ENCODE results near the gene ANTXR1. TPM values are rescaled to one million over a fixed set of nuclear protein-coding genes. Genes with fewer than 3 reads are reported as not detected.

The ANTXR1 gene
- polyA plus RNA-seq, 1 of the 3 experiments (the other 2 are of a cell fraction) = 114 TPM

GRCh38 chr2:69210385-69210784 lies 197.4 kb downstream of the ANTXR1 start:
- Histone ChIP-seq H3K27ac (ENCODE audit: low read depth in 2 of 2, low read length in 1 of 2) (no peak overlapping the region), H3K79me2 (ENCODE audit: insufficient read depth) (no peaks in the 10 kb centered on the region; the same call in 1 of the 2 replicates), H3F3A (replicated peaks; ENCODE audit: insufficient read depth) (no peaks in the 10 kb centered on the region), H3K36me3 (replicated peaks in 1 of 2; ENCODE audit: control insufficient read depth in 1 of 2, insufficient read depth in 2 of 2, low read length in 1 of 2) (peaks cover 30 to 38% of the 10 kb centered on the region in 2 experiments), H3K27me3 (ENCODE audit: insufficient read depth) (no peaks in the 10 kb centered on the region), H3K4me3 (ENCODE audit: low read depth in 2 of 2, low read length in 1 of 2) (no peak overlapping the region), H2AFZ (ENCODE audit: low read depth) (no peak overlapping the region), H3K9me3 (no peaks in the 10 kb centered on the region), H4K20me1 (ENCODE audit: insufficient read depth) (no peaks in the 10 kb centered on the region), H3K4me1 (ENCODE audit: control insufficient read depth in 1 of 2, insufficient read depth in 2 of 2, low read depth in 1 of 2, low read length in 1 of 2) (peaks cover 10 to 27% of the 10 kb centered on the region in 2 experiments; a peak in 3 of 4 replicates), H3K4me2 (no peak overlapping the region), H3K9ac (no peak overlapping the region), H3K9me2 (no peaks in the 10 kb centered on the region)
- POLR2A ChIA-PET = no interaction called here
- 96% methylated on average over 6 of the region's 6 CpGs for WGBS (ENCODE audit: low lambda C conversion rate)
- no peak for DNase-seq
- TF ChIP-seq RFX5 (IDR thresholded peaks at IDR 0.05; ENCODE audit: low read length) (no peak), YY1 (IDR thresholded peaks at IDR 0.05; ENCODE audit: low read depth) (no peak), CHD2 (IDR thresholded peaks at IDR 0.05; ENCODE audit: low read length, partially characterized antibody) (no peak), TAF1 (IDR thresholded peaks at IDR 0.05; ENCODE audit: borderline replicate concordance, low read depth, low read length) (no peak), NFIC (IDR thresholded peaks at IDR 0.05; ENCODE audit: borderline replicate concordance) (no peak), NRF1 (IDR thresholded peaks at IDR 0.05; ENCODE audit: low read depth, low read length) (no peak), EP300 (IDR thresholded peaks at IDR 0.05; ENCODE audit: borderline replicate concordance in 1 of 2, low read depth in 1 of 2, low read length in 1 of 2) (no peak), SIN3A (IDR thresholded peaks at IDR 0.05; ENCODE audit: borderline replicate concordance, low read depth, low read length) (no peak), ELF1 (IDR thresholded peaks at IDR 0.05) (no peak), TEAD4 (IDR thresholded peaks at IDR 0.05; ENCODE audit: borderline replicate concordance, insufficient read depth) (no peak), USF2 (IDR thresholded peaks at IDR 0.05; ENCODE audit: borderline replicate concordance, low read depth, low read length) (no peak), FOSL2 (IDR thresholded peaks at IDR 0.05; ENCODE audit: borderline replicate concordance, low read depth) (no peak), RAD21 (IDR thresholded peaks at IDR 0.05; ENCODE audit: low read length) (no peak), GATA2 (CRISPR knock-in tag; IDR thresholded peaks at IDR 0.05) (no peak)
- TF ChIP-seq, protein P1, sequence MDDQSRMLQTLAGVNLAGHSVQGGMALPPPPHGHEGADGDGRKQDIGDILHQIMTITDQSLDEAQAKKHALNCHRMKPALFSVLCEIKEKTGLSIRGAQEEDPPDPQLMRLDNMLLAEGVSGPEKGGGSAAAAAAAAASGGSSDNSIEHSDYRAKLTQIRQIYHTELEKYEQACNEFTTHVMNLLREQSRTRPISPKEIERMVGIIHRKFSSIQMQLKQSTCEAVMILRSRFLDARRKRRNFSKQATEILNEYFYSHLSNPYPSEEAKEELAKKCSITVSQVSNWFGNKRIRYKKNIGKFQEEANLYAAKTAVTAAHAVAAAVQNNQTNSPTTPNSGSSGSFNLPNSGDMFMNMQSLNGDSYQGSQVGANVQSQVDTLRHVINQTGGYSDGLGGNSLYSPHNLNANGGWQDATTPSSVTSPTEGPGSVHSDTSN (IDR thresholded peaks at IDR 0.05) = no peak
- CTCF ChIA-PET = interaction anchor here (1.1 kb wide), 1 partner anchor 23 kb away, joined by 3 read pairs; no protein-coding TSS in a partner anchor

DNA sequence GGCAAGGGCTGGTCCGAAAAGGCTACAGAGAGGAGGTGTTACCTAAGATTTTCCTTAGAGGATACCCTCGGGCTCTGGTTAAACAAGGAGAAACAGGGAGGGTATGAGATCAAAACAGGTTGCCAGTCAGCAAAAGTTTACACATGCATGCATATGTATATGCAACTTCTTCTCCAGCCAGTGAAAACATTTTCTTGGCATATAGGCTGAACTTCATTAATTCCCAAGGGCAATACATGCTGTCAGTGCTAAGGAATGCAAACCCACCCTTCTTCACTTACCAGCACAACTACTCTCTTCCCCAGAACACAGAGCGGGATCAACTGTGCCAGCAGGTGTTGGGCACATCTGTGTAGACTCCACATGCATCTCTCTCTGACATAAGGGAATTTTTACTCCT lies 198.1 kb downstream of the ANTXR1 start:
- no peak overlapping the region for H3K27ac ChIP-seq (ENCODE audit: low read depth in 2 of 2, low read length in 1 of 2)
- POLR2A ChIA-PET = no interaction called here
- TF ChIP-seq, protein P2, sequence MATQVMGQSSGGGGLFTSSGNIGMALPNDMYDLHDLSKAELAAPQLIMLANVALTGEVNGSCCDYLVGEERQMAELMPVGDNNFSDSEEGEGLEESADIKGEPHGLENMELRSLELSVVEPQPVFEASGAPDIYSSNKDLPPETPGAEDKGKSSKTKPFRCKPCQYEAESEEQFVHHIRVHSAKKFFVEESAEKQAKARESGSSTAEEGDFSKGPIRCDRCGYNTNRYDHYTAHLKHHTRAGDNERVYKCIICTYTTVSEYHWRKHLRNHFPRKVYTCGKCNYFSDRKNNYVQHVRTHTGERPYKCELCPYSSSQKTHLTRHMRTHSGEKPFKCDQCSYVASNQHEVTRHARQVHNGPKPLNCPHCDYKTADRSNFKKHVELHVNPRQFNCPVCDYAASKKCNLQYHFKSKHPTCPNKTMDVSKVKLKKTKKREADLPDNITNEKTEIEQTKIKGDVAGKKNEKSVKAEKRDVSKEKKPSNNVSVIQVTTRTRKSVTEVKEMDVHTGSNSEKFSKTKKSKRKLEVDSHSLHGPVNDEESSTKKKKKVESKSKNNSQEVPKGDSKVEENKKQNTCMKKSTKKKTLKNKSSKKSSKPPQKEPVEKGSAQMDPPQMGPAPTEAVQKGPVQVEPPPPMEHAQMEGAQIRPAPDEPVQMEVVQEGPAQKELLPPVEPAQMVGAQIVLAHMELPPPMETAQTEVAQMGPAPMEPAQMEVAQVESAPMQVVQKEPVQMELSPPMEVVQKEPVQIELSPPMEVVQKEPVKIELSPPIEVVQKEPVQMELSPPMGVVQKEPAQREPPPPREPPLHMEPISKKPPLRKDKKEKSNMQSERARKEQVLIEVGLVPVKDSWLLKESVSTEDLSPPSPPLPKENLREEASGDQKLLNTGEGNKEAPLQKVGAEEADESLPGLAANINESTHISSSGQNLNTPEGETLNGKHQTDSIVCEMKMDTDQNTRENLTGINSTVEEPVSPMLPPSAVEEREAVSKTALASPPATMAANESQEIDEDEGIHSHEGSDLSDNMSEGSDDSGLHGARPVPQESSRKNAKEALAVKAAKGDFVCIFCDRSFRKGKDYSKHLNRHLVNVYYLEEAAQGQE (IDR thresholded peaks at IDR 0.05; ENCODE audit: low read depth, low read length) = no peak
- TF ChIP-seq, protein P1 (IDR thresholded peaks at IDR 0.05) = no peak
- TF ChIP-seq RCOR1 (IDR thresholded peaks at IDR 0.05; ENCODE audit: low read length) (no peak), CHD2 (IDR thresholded peaks at IDR 0.05; ENCODE audit: low read length, partially characterized antibody) (no peak), RXRA (IDR thresholded peaks at IDR 0.05; ENCODE audit: borderline replicate concordance, low read depth) (no peak), USF1 (IDR thresholded peaks at IDR 0.05; ENCODE audit: borderline replicate concordance, low read depth) (no peak), EZH2phosphoT487 (IDR thresholded peaks at IDR 0.05; ENCODE audit: borderline replicate concordance, low read depth) (no peak), RAD21 (IDR thresholded peaks at IDR 0.05; ENCODE audit: low read length) (no peak), MEF2A (IDR thresholded peaks at IDR 0.05; ENCODE audit: borderline replicate concordance, low read depth) (no peak)

More for the DNA sequence above, 198.1 kb downstream of the ANTXR1 start:
- Histone ChIP-seq H3K79me2 (ENCODE audit: insufficient read depth) (no peaks in the 10 kb centered on the region; the same call in 1 of the 2 replicates), H3K9ac (no peak overlapping the region), H3K27me3 (ENCODE audit: insufficient read depth) (no peaks in the 10 kb centered on the region), H3K9me3 (no peaks in the 10 kb centered on the region), H3K9me2 (no peaks in the 10 kb centered on the region), H4K20me1 (ENCODE audit: insufficient read depth) (no peaks in the 10 kb centered on the region), H3F3A (replicated peaks; ENCODE audit: insufficient read depth) (no peaks in the 10 kb centered on the region), H3K4me1 (ENCODE audit: control insufficient read depth in 1 of 2, insufficient read depth in 2 of 2, low read depth in 1 of 2, low read length in 1 of 2) (peaks cover 10 to 31% of the 10 kb centered on the region in 2 experiments; a peak in 3 of 4 replicates), H3K4me2 (no peak overlapping the region), H2AFZ (ENCODE audit: low read depth) (no peak overlapping the region), H3K4me3 (ENCODE audit: low read depth in 2 of 2, low read length in 1 of 2) (no peak overlapping the region), H3K36me3 (replicated peaks in 1 of 2; ENCODE audit: control insufficient read depth in 1 of 2, insufficient read depth in 2 of 2, low read length in 1 of 2) (peaks cover 27 to 41% of the 10 kb centered on the region in 2 experiments)
- CTCF ChIA-PET = interaction anchor here (1.1 kb wide), 1 partner anchor 23 kb away, joined by 3 read pairs; no protein-coding TSS in a partner anchor
- DNase-seq = no peak
- 95% methylated on average over 3 of the region's 3 CpGs for WGBS (ENCODE audit: low lambda C conversion rate)

Measured in SK-N-SH (cell line).